Spleen (tissue), 11 donors: Measurements from ENCODE around the gene APRT. TPM values are rescaled to one million over a fixed set of nuclear protein-coding genes. Genes with fewer than 3 reads are reported as not detected.
A peak's percentile ranks its signal among the peaks of the same experiment; 100 is the strongest.

ENCODE experiments used
- DNase-seq: peaks from one replicate; pipeline ENCODE4 v3.0.0-alpha.2; 2020
- H3K27ac ChIP-seq, 8 donors: fragments of 200-600 bp; sonication (generic) in 7 of 8; 1 replicate in 4 of 8; 2 replicates in 4 of 8; pipeline versions ENCODE4 v1.5.0 to v1.8.0; 2016 to 2021; ENCODE audit warnings: inconsistent platforms in 4 of 8, mild to moderate bottlenecking in 4 of 8, moderate library complexity in 1 of 8
- H3K27me3 ChIP-seq, 7 donors: fragments of 200-600 bp; sonication (generic) in 6 of 7; replicated peaks in 1 of 7; 1 replicate in 4 of 7; 2 replicates in 3 of 7; pipeline versions ENCODE4 v1.5.0 to v1.8.0; 2016 to 2021; ENCODE audit warnings: inconsistent platforms in 3 of 7, mild to moderate bottlenecking in 1 of 7
- H3K36me3 ChIP-seq, 6 donors: fragments of 200-600 bp; sonication (generic) in 5 of 6; 1 replicate in 4 of 6; 2 replicates in 2 of 6; pipeline versions ENCODE4 v1.5.0 to v1.8.0; 2016 to 2021; ENCODE audit warnings: inconsistent platforms in 2 of 6
- H3K4me1 ChIP-seq, 6 donors: fragments of 200-600 bp; sonication (generic) in 5 of 6; 1 replicate in 3 of 6; 2 replicates in 3 of 6; pipeline versions ENCODE4 v1.5.0 to v1.8.0; 2016 to 2021; ENCODE audit warnings: inconsistent platforms in 3 of 6
- H3K4me3 ChIP-seq, 8 donors: fragments of 200-600 bp; sonication (generic) in 7 of 8; 1 replicate in 4 of 8; 2 replicates in 4 of 8; pipeline versions ENCODE4 v1.5.0 to v1.8.0; 2016 to 2021; ENCODE audit warnings: inconsistent platforms in 4 of 8, mild to moderate bottlenecking in 4 of 8, moderate library complexity in 2 of 8
- H3K9me3 ChIP-seq, 8 donors: fragments of 200-600 bp; sonication (generic) in 7 of 8; 1 replicate in 4 of 8; 2 replicates in 4 of 8; pipeline versions ENCODE4 v1.5.0 to v1.8.0; 2016 to 2021; ENCODE audit warnings: inconsistent platforms in 4 of 8
- CTCF ChIP-seq, 11 experiments: fragments of 200-600 bp in 7 of 11; fragments of 450-650 bp in 4 of 11; sonication (generic) in 4 of 11; IDR thresholded peaks in 8 of 11; conservative IDR thresholded peaks in 3 of 11; 1 replicate in 7 of 11; 2 replicates in 4 of 11; pipeline versions ENCODE4 v1.4.0 to v1.8.0; 2016 to 2021; ENCODE audit warnings: antibody characterized with exemption in 11 of 11, inconsistent platforms in 4 of 11, mild to moderate bottlenecking in 1 of 11
- POLR2A ChIP-seq, 3 donors: fragments of 450-650 bp; IDR thresholded peaks; one replicate each; pipeline ENCODE4 v1.5.1; 2017; ENCODE audit warnings: antibody characterized with exemption in 3 of 3, mild to moderate bottlenecking in 1 of 3
- POLR2AphosphoS5 ChIP-seq, 3 donors: sonication (generic); formaldehyde crosslinking; IDR thresholded peaks; one replicate each; pipeline ENCODE4 v1.5.1; 2017; ENCODE audit warnings: antibody characterized with exemption in 3 of 3
- WGBS, 5 donors: extraction: QIAGEN DNeasy Blood & Tissue Kit in 3 of 5; methylation state at CpG; one replicate each; pipeline versions ENCODE4 v1.1.5 to v1.1.7; 2013 to 2018; 5-methylcytosine and 5-hydroxymethylcytosine counted together
- intact Hi-C: fragments of 100-400 bp; cut with DNase I; formaldehyde crosslinking; loops from one replicate; pipeline ENCODE4 v1.15.0; 2023; ENCODE audit warnings: low total_unique reads
- polyA plus RNA-seq, 3 donors: library from polyadenylated mRNA; stranded (reverse); fragments of 200-250 nt; gene quantifications; one replicate each; pipeline ENCODE4 v1.2.1, GENCODE V29; 2013
- total RNA-seq, 7 donors: library from RNA; depleted of rRNA in 3 of 7; stranded (reverse); fragments of >200 nt in 3 of 7; fragmentation: NEBNext Ultra II Directional in 4 of 7; extraction: Animal tissue kit (Norgen Biotek cat#: 25700) in 4 of 7; gene quantifications; one replicate each; pipeline versions ENCODE4 v1.1.0 to v1.2.1, GENCODE V29; 2016 to 2021
- donor health status: healthy with polysubstance abuse.
- donor health status: DM: no; HTN: no; CAD: no; lungs with moderate emphysema.
- donor health status: DM: no; HTN: no; CAD: no.
- donor health status: Bipolar disorder and iron deficiency.
- donor health status: healthy.
- donor health status: DM: no; HTN: no; CAD: no.
- donor health status: DM: yes; HTN: yes; CAD: no.

The APRT gene
- total and polyA plus RNA-seq, 10 donors, result 84.1 to 259 (median 102) TPM

GRCh38 chr16:88763502-88764053, 48.1 kb downstream of the APRT start:
- peak overlapping the region in 1 of 8 donors; percentile 14 for H3K27ac ChIP-seq
- intact Hi-C loops, result no loop called here
- H3K4me3 ChIP-seq, result no peak overlapping the region
- DNase-seq, result no peak
- H3K36me3 ChIP-seq, result peaks cover 0 to 50% (median 6%) of the 10 kb centered on the region in 6 donors
- H3K4me1 ChIP-seq, result peaks cover 50 to 100% (median 79%) of the 10 kb centered on the region in 6 donors
- H3K27me3 ChIP-seq, result no peaks in the 10 kb centered on the region
- no peak for TF ChIP-seq CTCF (IDR thresholded peaks at IDR 0.05 in 8 of 11, conservative IDR thresholded peaks at IDR 0.05 in 3 of 11)
- TF ChIP-seq POLR2AphosphoS5 (IDR thresholded peaks at IDR 0.05), result peak in 2 of 3 donors; percentile 4 to 8
- WGBS, 5 donors, result 68 to 81% (median 77%) methylated on average over 11 to 14 of the region's 14 CpGs
- H3K9me3 ChIP-seq, result peaks cover 0 to 7% (median 0%) of the 10 kb centered on the region in 8 donors

- Histone ChIP-seq H3K4me1 (peaks cover 44 to 100% (median 79%) of the 10 kb centered on the region in 6 donors), H3K27ac (no peak overlapping the region), H3K9me3 (peaks cover 0 to 8% (median 0%) of the 10 kb centered on the region in 8 donors), H3K36me3 (peaks cover 0 to 55% (median 6%) of the 10 kb centered on the region in 6 donors), H3K4me3 (no peak overlapping the region), H3K27me3 (no peaks in the 10 kb centered on the region)
- no peak for DNase-seq
- WGBS, 5 donors, result 74 to 93% (median 85%) methylated on average over 6 to 10 of the region's 10 CpGs
- TF ChIP-seq CTCF (IDR thresholded peaks at IDR 0.05 in 8 of 11, conservative IDR thresholded peaks at IDR 0.05 in 3 of 11) (no peak), POLR2AphosphoS5 (IDR thresholded peaks at IDR 0.05) (peak in 1 of 3 donors; percentile 3), POLR2A (IDR thresholded peaks at IDR 0.05) (no peak)
- intact Hi-C loops, result no loop called here
Measured at GRCh38 chr16:88762941-88763340, 48.8 kb downstream of the APRT start.

DNA sequence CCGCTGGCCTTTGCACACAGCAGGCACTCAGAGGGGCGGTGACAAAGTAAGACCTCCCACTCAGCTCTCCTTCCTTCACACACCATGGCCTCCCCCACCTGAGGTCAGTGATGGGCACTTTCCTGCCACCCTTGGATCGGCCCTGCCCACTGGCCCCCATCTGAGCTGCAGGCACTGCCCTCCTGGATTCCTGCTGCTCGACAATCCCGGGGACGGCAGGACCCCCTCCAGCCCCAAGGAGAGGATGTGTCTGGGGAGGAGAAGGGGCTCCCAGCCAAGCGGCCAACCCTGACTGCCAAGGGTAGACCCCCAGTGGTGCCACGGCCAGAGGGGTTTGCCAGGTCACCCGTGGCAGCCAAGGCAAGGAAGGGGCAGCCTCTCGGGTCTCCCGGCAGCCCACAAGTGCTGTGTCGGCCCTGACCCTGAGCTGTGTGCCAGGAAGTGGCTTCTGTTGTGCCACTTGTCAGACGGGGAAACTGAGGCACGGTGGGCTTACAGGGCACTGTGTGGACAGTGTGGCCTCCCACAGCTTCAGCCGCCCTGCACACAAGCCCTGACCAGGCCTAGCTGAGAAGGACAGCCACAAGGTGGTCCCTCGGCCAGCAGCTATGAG, 49.4 kb downstream of the APRT start:
- Histone ChIP-seq H3K27ac (peak overlapping the region in 1 of 8 donors; percentile 27), H3K4me3 (no peak overlapping the region), H3K36me3 (peaks cover 0 to 55% (median 6%) of the 10 kb centered on the region in 6 donors), H3K9me3 (peaks cover 0 to 8% (median 0%) of the 10 kb centered on the region in 8 donors), H3K4me1 (peaks cover 38 to 100% (median 78%) of the 10 kb centered on the region in 6 donors), H3K27me3 (no peaks in the 10 kb centered on the region)
- WGBS, 5 donors, result 76 to 82% (median 79%) methylated on average over 7 to 16 of the region's 16 CpGs
- TF ChIP-seq POLR2AphosphoS5 (IDR thresholded peaks at IDR 0.05), result no peak
- no peak for TF ChIP-seq POLR2A (IDR thresholded peaks at IDR 0.05)
- TF ChIP-seq CTCF (IDR thresholded peaks at IDR 0.05 in 8 of 11, conservative IDR thresholded peaks at IDR 0.05 in 3 of 11), result no peak
- no peak for DNase-seq
- intact Hi-C loops, result no loop called here

DNA sequence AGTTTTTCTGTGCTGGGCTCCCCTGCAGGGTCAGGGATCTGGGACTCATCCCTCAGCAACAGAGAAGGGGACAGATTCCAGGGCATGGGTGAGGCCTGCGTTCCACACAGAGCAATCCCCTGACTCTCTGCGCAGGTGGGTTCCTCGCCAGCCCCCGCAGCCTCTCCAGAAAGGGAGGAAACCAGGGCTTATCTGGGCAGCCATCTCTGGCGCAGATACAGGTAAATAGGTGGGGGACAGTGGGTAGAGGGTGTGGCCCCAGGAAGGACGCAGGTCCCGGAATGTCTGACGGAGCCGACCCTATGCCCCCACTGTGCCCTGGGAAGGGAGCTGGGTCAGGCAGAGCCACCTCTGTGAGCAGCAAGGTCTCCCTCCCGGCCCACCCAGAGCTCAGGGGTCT, 49.9 kb downstream of the APRT start:
- no peak for DNase-seq
- TF ChIP-seq CTCF (IDR thresholded peaks at IDR 0.05 in 8 of 11, conservative IDR thresholded peaks at IDR 0.05 in 3 of 11) (no peak), POLR2AphosphoS5 (IDR thresholded peaks at IDR 0.05) (no peak), POLR2A (IDR thresholded peaks at IDR 0.05) (no peak)
- Histone ChIP-seq H3K27me3 (no peaks in the 10 kb centered on the region), H3K36me3 (peaks cover 0 to 55% (median 6%) of the 10 kb centered on the region in 6 donors), H3K27ac (peak overlapping the region in 1 of 8 donors; percentile 27), H3K4me3 (no peak overlapping the region), H3K9me3 (peaks cover 0 to 8% (median 0%) of the 10 kb centered on the region in 8 donors), H3K4me1 (peaks cover 32 to 97% (median 73%) of the 10 kb centered on the region in 6 donors)
- intact Hi-C loops, result no loop called here
- 65 to 99% (median 86%) methylated on average over 6 to 10 of the region's 10 CpGs for WGBS, 5 donors
